Ramos (cell line): Measurements from ENCODE around the gene CSTF3.
"Not testable (repeated sequence)": the region's sequence is repeated elsewhere in the genome, so short reads cannot be mapped to it uniquely, and the experiment has no call there.

Source experiments
- in situ Hi-C: fragments of 300-500 bp; cut with MboI; formaldehyde crosslinking; loops from one replicate; pipeline ENCODE4 v1.14.3; 2022; ENCODE audit warnings: low sequenced_read_pairs; ENCODE audit not compliant: unreplicated experiment

CSTF3 gene

GRCh38 chr11:33161120-33162005 is at the start of gene CSTF3:
TSS of gene CSTF3 (minus strand) at chr11:33161480. CDS start at chr11:33161325, 155 bp downstream.
- in situ Hi-C loops: loop anchor here (25.0 kb wide), 1 partner anchor 526 kb away; no protein-coding TSS in a partner anchor

- in situ Hi-C loops: no loop called here
These were observed 46.9 kb upstream of the CSTF3 start for GRCh38 chr11:33208150-33208549.

DNA sequence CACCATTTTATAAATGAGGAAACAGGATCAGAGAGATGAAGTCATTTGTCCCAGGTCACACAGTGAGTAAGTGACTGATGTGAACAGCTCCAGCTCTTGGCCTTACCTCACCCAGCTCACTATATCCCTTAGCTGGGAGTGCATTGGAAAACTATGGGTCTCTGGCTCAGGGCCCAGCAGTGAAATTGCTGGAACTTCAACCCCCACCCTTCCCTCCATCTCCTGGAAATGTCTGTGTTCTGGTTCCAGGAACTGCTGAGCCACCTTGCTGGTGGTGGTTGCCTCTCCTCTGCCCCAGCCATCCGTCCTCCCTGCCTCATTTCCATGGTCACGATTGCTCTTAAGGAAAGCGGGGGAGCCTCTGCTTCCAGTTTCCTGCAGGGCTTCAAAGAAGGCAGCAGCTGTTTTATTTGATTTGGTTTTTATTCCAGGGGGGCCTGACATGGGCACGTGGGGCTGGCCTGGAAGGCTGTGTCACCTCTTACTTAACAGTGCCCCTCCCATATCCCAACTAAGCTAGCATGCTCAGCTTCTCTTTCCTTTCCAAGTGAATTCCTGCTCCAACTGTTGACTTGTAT is 46.2 kb upstream of the CSTF3 start:
- in situ Hi-C loops: no loop called here

GRCh38 chr11:33197915-33198727 is 36.8 kb upstream of the CSTF3 start:
- in situ Hi-C loops: no loop called here

DNA sequence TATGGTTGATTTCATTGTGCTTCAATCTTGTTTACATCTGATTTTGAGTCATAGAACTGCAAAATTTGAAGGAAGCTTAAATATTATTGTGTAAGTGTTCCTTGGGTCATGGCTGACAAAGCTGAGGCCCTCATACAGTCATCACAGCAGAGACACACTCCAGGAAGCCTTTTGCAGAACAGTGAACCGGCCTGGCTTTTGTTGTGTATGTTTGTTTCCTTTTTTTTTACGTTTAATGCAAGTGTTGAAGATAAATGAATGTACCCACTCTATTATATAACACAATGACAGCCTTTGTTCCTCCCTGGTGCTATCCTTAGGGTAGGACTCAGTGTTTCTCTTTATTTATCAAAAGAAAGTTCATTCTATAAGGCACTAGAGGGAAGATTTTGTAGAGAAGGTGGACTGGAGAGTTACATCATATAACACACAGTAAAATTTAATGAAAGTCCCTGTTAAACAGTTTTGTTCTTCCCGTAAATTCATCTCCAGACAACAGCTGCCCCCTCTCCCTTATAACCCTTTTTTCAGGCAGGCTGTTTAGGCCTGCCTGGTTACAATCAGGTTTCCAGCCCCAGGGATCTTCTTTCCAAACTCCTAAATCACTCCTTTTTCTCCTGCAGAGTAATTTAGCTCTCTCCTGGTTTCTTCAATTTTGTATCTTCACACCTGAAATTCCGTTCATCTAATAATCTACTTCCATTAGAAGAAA is 34.3 kb upstream of the CSTF3 start:
- in situ Hi-C loops: no loop called here

- in situ Hi-C loops: no loop called here
These were observed 33.2 kb upstream of the CSTF3 start for GRCh38 chr11:33194455-33194854.

DNA sequence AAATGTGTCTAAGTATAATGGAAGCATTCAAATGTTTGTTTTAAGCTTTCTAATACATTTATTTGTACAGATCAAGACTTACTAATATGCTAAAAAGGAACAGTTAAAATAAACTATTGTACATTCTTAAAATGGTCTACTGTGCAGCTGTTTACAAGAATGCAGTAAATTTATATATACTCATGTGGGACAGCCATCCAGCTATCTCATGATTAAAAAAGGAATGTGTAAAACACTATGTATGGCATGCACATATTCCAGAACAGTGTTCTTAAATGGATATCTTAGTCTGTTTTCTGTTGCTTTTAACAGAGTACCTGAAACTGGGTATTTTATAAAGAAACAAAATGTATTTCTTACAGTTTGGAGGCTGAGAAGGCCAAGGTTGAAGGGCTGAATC is 30.2 kb upstream of the CSTF3 start:
- in situ Hi-C loops: no loop called here

DNA sequence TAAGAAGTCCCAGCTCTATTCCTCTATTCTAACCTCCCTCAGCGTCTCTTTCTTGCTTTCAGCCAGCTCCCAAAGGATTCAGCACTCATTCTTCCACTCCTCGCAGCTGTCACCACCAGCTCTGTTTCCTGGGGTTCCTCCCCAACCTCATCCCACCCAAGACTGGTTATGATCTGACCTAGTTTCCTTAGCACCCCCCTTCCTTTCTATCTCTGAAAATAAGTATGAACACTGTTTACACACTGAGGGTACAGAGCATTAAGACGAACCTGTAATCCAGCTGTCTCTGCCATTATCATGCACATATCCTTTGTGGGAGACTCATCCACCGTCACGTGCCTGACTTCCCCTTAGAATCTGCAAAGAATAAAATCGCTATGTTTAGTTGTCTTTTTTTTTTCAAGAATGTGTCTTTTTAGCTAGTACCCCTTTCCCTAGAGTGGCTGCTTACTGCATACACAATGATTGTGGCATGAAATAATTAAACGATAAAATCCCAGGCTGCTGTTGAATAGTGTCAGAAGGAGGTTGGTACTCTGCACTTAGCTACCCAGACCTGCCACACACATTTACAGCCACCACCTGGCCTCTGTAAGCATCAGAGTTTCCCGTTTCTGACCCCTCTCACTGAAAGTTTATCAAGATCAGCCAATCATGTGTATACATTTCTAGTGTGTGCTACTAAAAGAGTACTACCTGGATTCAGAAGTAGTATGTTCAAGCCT is 26.9 kb upstream of the CSTF3 start:
- in situ Hi-C loops: no loop called here

- in situ Hi-C loops: no loop called here
These were observed 24.5 kb upstream of the CSTF3 start for GRCh38 chr11:33185756-33186155.

DNA sequence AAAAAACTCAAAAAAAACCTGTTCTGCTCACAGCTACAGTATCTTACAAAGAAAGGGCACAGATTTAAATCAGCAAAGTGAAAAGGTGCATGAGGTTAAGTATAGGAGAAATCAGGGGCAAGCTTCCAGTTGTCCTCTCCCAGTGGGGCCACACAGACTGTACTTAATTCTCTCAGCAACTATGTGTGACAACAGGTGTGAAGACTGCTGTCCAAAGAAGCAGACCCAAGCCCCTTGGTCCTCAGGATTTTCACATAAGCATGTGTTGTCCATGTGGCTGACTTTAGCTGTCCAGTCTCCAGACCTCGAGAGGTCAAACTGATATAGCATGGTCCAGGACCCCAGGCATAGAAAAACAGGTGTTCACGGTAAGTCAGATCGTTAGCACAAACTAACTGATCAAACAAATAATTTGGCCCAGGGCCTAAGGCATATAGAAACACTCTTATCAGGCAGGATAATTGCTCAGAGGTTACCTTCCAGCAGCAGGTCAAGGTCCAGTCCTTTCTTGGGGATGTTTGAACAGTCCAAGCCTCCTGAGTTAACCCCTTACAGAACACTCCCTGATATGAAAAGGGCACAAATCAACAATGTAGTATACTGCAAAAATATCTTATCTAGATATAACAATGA is 21.1 kb upstream of the CSTF3 start:
- in situ Hi-C loops: no loop called here

GRCh38 chr11:33179348-33179803 is 18.1 kb upstream of the CSTF3 start:
- in situ Hi-C loops: no loop called here

- in situ Hi-C loops: no loop called here
These were observed 17.3 kb upstream of the CSTF3 start for GRCh38 chr11:33178443-33179180.

GRCh38 chr11:33177676-33178336 is 16.5 kb upstream of the CSTF3 start:
- in situ Hi-C loops: no loop called here

DNA sequence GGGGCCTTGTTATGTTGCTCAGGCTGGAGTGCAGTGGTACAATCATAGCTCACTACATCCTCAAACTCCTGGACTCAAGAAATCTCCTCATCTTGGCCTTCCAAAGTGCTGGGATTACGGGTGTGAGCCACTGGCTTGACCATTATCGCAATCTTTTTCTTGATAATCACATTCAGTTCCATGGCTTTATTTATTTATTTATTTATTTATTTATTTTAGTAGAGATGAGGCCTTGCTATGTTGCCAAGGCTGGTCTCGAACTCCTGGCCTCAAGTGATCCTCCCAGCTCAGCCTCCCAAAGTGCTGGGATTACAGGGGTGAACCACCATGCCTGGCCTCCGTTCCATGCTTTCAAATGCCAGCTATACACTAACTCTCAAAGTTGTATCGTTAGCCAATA is 15.5 kb upstream of the CSTF3 start:
- in situ Hi-C loops: not testable (repeated sequence)

- in situ Hi-C loops: loop anchor here (25.0 kb wide), 1 partner anchor 514 kb away; no protein-coding TSS in a partner anchor
These were observed 11.7 kb upstream of the CSTF3 start for GRCh38 chr11:33172996-33173395.

- in situ Hi-C loops: loop anchor here (25.0 kb wide), 1 partner anchor 515 kb away; no protein-coding TSS in a partner anchor
These were observed 11.1 kb upstream of the CSTF3 start for GRCh38 chr11:33172345-33172744.

- in situ Hi-C loops: loop anchor here (25.0 kb wide), 1 partner anchor 516 kb away; no protein-coding TSS in a partner anchor
These were observed 10.0 kb upstream of the CSTF3 start for GRCh38 chr11:33171251-33171650.
